Fibroblast of villous mesenchyme (primary cell): ENCODE measurements around the gene HSF2BP. TPM values are rescaled to one million over a fixed set of nuclear protein-coding genes. Genes with fewer than 3 reads are reported as not detected.

Experiments used
- DNase-seq: peaks from one replicate; pipeline ENCODE4 v3.0.0-alpha.2; 2010; ENCODE audit warnings: low read depth
- H3K4me3 ChIP-seq: 2 replicates; pipeline ENCODE4 v1.5.1; 2011; ENCODE audit warnings: low read depth, mild to moderate bottlenecking, low read length
- CTCF ChIP-seq: IDR thresholded peaks from 2 replicates; pipeline ENCODE4 v1.5.1; 2012; ENCODE audit warnings: low read depth, mild to moderate bottlenecking, low read length; ENCODE audit not compliant: insufficient read depth
- total RNA-seq: library from RNA; depleted of rRNA; stranded (reverse); fragments of >200 nt; gene quantifications from 2 replicates; pipeline ENCODE4 v1.2.3, GENCODE V29; 2012

HSF2BP gene
- total RNA-seq, 1 donor, result 2.6 TPM

DNA sequence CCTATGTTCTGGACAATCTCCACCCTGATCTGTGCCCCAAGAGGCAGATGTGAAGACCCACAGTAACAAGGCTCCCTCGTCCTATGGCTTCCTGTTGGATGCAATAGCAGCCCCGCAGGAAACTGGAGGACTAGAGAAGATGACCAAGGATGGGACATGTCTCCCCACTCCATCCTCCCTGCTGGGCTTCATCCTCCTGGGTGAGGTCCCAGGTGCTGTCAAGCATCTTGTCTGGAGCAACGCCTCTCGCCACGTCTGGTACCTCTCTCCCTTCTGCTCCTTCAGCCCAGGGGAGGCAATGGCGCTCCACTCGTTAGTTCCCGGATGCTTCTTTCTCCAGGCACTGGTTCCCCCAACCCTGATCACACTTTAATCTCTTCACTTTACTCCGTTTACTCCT lies 11.1 kb downstream of the HSF2BP start:
- TF ChIP-seq CTCF, result no peak
- no peak for DNase-seq

DNA sequence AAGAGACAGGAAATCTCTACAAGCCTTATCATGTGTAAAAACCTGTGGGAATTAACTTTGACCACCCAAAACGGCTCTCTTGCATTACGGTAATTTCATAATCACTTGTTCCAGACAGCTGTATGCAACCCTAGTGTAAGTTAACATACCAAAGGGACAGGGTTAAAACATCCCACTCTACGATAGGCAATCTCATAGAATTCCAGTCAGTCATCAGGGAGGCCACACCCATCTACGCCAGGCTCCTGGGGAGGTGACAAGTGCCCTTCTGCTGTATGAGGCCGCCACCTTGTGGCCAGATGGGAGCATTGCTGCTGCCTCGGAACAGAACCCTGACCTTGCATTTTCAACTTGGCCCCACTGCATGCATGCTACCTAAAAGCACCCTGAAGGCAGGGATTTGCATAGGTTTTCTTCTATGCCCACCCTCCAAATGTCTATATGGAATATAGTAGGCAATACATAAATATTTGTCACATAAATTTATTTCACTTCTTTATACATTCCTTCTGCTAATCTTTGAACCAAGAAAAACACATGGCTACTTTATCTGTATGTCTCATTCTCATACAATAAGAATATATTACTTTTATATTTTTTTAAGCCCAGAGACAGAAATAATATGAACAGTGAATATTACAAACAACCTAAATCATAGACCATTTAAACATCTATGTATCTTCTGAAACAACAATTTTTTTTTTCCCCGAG lies 12.6 kb downstream of the HSF2BP start:
- peak; percentile 97 for TF ChIP-seq CTCF

More for the DNA sequence above, 11.1 kb downstream of the HSF2BP start:
- no peak overlapping the region for H3K4me3 ChIP-seq

DNA sequence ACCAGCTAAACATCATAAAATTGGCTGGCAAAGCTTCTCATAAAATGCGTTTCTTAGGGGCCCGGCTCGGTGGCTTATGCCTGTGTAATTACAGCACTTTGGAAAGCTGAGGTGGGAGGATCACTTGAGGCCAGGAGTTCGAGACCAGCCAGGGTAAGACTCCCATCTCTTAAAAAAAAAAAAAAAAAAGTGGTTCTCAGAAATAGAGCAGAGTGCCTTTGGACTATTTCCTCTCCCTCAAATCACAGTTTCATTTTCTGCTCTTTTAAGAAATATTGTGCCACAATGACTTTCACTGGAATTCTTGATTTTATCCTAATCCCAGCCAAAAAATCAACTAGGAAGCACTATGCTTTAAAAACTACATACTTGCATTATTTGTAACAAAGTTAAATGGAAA lies 13.3 kb downstream of the HSF2BP start:
- DNase-seq, result no peak
- no peak for TF ChIP-seq CTCF
- H3K4me3 ChIP-seq, result peak overlapping the region; percentile 5

More for the DNA sequence above, 12.6 kb downstream of the HSF2BP start:
- DNase-seq, result peak; percentile 99
- H3K4me3 ChIP-seq, result no peak overlapping the region

DNA sequence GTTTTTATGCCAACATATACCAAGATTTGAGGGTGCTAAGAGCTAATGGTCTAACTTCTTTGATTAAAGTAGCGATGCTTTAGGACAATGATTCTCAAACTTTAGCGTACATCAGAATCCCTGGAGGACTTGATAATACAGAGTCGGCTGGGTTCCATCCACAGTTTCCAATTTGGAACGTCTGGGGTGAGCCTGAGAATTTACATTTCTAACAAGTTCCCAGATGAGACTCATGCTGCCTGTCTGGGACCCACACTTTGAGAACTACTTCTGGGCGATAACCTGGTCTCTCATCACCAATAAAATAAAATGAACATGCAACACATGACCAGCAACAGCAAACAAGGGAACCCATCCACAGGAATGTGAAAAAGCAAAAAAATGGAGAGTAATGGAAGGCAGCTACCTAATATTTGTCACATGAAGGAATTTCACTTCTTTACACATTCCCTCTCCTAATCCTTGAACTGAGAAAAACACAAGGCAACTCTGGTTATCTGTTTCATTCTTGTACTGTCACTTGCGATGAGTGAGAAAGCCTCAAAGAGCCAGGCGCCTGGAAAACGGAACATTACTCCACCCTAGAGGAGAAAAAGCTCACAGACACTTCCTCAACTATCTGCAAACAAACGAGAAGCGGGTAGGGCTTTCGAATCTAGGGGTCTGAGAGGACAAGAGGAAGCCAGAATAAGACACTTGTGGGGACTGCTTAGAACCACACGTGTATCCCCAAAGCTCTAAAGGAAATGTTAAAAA lies 14.0 kb downstream of the HSF2BP start:
- peak; percentile 97 for DNase-seq
- peak overlapping the region; percentile 5 for H3K4me3 ChIP-seq
- peak; percentile 80 for TF ChIP-seq CTCF

DNA sequence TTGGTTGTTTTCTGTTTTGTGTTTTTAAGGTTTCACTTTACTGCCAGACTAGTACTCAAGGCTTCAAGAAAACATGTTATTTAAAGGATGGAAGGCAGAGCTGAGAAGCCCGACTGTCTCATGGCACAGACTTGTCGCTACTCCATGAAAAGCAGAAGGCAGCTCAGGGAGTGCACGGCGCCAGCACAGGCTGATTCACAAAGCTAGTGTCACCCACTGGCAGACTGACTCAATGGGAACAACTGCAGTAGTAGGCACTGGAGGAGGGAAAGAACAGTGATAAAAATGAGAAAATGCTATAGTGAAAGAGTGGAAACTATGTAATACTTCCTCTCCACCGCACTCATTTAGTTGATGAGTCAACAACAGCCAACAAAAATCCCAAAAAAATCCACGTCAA lies 14.7 kb downstream of the HSF2BP start:
- TF ChIP-seq CTCF, result no peak
- no peak overlapping the region for H3K4me3 ChIP-seq
- DNase-seq, result peak; percentile 68

DNA sequence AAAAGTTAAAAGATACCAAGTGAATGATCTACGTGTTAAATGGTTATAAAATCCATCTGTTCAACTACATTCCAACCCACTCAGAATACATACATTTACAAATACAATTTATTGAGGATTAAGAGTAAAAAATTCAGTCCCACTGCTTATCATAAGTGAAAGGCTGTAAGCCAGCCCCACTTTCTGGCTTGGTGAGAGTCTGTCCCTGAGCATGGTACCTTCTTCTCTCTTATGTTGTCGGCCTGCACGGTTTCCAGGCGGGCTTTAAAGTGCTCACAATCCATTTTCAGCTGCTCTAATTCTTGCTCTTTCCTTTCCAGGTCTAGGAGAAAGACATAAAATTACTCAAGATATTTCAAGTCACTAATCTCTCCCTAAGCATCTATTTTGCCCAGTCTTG lies 15.2 kb downstream of the HSF2BP start:
- no peak overlapping the region for H3K4me3 ChIP-seq
- DNase-seq, result peak; percentile 28
- no peak for TF ChIP-seq CTCF
